Measurements from ENCODE around the gene UTP14C.

UTP14C gene

DNA sequence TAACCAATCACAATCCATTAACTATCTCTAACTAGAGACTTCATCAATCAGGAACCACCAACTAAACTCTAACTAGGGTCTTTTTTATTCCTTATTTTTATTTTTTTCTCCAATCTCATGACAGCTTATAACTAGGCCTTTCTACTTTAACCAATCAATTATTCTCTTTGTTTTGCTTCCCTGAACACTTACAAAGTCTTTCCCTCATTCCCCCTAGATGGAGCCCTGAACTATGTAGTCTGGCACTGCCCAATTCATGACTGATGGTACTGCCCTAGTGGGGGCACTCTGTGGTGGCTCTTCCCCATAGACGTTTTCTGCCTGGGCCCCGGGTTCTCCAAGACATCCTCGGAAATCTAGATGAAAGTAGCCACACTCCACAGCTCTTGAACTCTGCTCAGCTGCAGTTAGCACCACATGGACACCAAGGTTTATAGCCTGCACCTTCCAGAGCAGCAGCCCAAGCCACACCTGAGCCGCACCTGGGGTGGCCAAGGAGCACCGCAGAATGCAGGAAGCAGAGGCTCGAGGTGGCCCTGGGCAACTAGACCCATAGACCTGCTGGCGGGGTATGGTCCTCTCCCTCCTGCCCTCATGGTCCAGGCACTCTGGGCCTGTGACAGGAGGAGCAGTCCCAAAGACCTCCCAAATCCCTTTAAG lies 19.9 kb upstream of the UTP14C start:
- Histone ChIP-seq H3K27ac (no peak overlapping the region), H3K4me3 (IDR thresholded peaks at IDR 0.05; ENCODE audit: insufficient read depth, low read depth, low read length) (no peak overlapping the region), H2AFZ (ENCODE audit: low read depth) (no peak overlapping the region), H4K20me1 (ENCODE audit: insufficient read depth) (no peaks in the 10 kb centered on the region), H3K9ac (no peak overlapping the region), H3K79me2 (ENCODE audit: insufficient read depth, low read depth) (no peaks in the 10 kb centered on the region), H3K4me1 (ENCODE audit: low read depth, poor library complexity, severe bottlenecking) (peaks cover 4% of the 10 kb centered on the region), H3K36me3 (ENCODE audit: insufficient read depth) (no peaks in the 10 kb centered on the region), H3K27me3 (ENCODE audit: insufficient read depth, low read depth) (no peaks in the 10 kb centered on the region), H3K4me2 (no peak overlapping the region)
- TF ChIP-seq, protein P1, sequence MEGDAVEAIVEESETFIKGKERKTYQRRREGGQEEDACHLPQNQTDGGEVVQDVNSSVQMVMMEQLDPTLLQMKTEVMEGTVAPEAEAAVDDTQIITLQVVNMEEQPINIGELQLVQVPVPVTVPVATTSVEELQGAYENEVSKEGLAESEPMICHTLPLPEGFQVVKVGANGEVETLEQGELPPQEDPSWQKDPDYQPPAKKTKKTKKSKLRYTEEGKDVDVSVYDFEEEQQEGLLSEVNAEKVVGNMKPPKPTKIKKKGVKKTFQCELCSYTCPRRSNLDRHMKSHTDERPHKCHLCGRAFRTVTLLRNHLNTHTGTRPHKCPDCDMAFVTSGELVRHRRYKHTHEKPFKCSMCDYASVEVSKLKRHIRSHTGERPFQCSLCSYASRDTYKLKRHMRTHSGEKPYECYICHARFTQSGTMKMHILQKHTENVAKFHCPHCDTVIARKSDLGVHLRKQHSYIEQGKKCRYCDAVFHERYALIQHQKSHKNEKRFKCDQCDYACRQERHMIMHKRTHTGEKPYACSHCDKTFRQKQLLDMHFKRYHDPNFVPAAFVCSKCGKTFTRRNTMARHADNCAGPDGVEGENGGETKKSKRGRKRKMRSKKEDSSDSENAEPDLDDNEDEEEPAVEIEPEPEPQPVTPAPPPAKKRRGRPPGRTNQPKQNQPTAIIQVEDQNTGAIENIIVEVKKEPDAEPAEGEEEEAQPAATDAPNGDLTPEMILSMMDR (conservative IDR thresholded peaks at IDR 0.05; ENCODE audit: low read depth, low read length) = no peak

DNA sequence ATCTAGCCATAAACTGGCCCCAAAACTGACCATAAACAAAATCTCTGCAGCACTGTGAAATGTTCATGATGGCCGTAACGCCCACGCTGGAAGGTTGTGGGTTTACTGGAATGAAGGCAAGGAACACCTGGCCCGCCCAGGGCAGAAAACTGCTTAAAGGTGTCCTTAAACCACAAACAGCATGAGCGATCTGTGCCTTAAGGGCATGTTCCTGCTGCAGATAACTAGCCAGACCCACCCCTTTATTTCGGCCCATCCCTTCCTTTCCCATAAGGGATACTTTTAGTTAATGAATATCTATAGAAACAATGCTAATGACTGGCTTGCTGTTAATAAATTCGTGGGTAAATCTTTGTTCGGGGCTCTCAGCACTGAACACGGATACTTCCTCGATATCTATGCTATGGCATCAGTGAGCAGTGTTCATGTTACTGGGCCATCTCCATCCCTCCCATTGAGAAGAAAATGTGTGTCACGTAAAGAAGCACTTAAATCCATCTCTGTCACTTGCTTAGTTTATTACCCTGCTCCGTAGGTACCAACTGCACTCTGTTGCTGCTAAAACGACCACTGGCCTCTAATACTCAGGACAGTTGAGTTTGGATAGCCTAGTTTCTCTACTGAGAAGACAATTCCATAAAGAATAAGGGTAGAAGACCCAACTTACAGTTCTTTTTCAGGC lies 18.5 kb upstream of the UTP14C start:
- TF ChIP-seq, protein P1 (conservative IDR thresholded peaks at IDR 0.05; ENCODE audit: low read depth, low read length) = no peak
- H3K27ac ChIP-seq = no peak overlapping the region
- no peaks in the 10 kb centered on the region for H3K27me3 ChIP-seq (ENCODE audit: insufficient read depth, low read depth)
- H4K20me1 ChIP-seq (ENCODE audit: insufficient read depth) = no peaks in the 10 kb centered on the region
- H3K9ac ChIP-seq = no peak overlapping the region
- H3K79me2 ChIP-seq (ENCODE audit: insufficient read depth, low read depth) = no peaks in the 10 kb centered on the region
- no peak overlapping the region for H3K4me3 ChIP-seq (IDR thresholded peaks at IDR 0.05; ENCODE audit: insufficient read depth, low read depth, low read length)
- no peaks in the 10 kb centered on the region for H3K36me3 ChIP-seq (ENCODE audit: insufficient read depth)
- no peak overlapping the region for H2AFZ ChIP-seq (ENCODE audit: low read depth)
- peaks cover 4% of the 10 kb centered on the region for H3K4me1 ChIP-seq (ENCODE audit: low read depth, poor library complexity, severe bottlenecking)
- H3K4me2 ChIP-seq = no peak overlapping the region

DNA sequence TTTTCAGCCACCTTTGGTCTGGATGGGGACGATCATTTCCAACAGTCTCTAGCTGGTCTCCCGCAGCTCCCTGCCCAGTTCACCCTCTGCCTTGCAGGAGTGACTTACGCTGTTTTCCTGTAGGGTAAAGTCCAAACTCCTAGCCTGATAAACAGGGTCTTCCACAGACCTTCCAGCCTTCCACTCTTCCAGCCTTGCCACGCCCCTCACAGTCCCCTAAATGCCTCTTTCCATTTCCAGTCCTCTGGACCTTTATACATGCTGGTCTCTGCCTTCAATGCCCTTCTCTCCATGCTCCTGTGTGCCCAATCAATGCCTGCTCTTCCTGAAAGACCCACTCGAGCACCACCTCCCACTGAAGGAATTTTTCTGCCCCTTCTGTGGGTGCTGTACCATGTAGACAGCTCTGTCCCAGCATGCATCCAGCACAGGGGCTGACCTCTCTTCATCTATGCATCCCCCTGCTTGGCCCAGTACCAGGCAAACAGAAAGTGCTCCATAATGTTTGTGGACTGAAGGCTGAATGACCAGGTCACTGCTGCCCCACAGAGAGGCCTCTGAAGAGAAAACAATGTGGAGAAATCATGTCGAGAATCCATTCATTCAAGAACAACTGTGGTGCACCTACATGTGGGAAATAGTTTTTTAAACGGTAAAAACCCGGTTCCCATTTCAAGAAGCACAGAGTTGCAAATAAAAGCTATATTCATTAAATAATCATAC lies 17.8 kb upstream of the UTP14C start:
- Histone ChIP-seq H2AFZ (ENCODE audit: low read depth) (no peak overlapping the region), H3K27me3 (ENCODE audit: insufficient read depth, low read depth) (no peaks in the 10 kb centered on the region), H3K4me3 (IDR thresholded peaks at IDR 0.05; ENCODE audit: insufficient read depth, low read depth, low read length) (no peak overlapping the region), H3K27ac (no peak overlapping the region), H3K36me3 (ENCODE audit: insufficient read depth) (no peaks in the 10 kb centered on the region), H3K4me1 (ENCODE audit: low read depth, poor library complexity, severe bottlenecking) (no peaks in the 10 kb centered on the region), H3K9ac (no peak overlapping the region), H3K79me2 (ENCODE audit: insufficient read depth, low read depth) (no peaks in the 10 kb centered on the region), H3K4me2 (no peak overlapping the region), H4K20me1 (ENCODE audit: insufficient read depth) (no peaks in the 10 kb centered on the region)
- TF ChIP-seq, protein P1 (conservative IDR thresholded peaks at IDR 0.05; ENCODE audit: low read depth, low read length) = no peak

DNA sequence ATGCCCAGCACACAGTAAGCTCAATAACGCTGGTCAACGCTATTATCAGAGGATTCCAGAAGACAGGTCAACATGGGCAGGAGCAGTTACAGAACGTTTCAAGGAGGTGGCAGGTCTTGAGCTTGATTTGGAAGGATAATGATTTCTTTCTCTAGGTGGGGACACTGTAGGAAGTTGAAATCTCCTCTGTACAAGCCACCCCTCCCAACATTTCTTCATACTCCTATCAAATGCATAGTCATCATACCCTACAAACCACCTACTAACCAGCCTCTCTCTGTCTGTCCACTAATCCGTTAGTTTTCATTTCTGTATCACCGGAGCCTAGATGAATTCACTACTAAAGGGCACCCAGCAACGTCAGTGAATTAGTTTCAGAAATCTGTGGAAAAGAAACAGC lies 14.5 kb upstream of the UTP14C start:
- Histone ChIP-seq H3K4me3 (IDR thresholded peaks at IDR 0.05; ENCODE audit: insufficient read depth, low read depth, low read length) (no peak overlapping the region), H3K4me2 (no peak overlapping the region), H3K9ac (no peak overlapping the region), H3K4me1 (ENCODE audit: low read depth, poor library complexity, severe bottlenecking) (peaks cover 8% of the 10 kb centered on the region), H3K79me2 (ENCODE audit: insufficient read depth, low read depth) (peaks cover 20% of the 10 kb centered on the region), H4K20me1 (ENCODE audit: insufficient read depth) (no peaks in the 10 kb centered on the region), H3K36me3 (ENCODE audit: insufficient read depth) (no peaks in the 10 kb centered on the region), H3K27ac (no peak overlapping the region), H3K27me3 (ENCODE audit: insufficient read depth, low read depth) (no peaks in the 10 kb centered on the region), H2AFZ (ENCODE audit: low read depth) (no peak overlapping the region)
- TF ChIP-seq, protein P1 (conservative IDR thresholded peaks at IDR 0.05; ENCODE audit: low read depth, low read length) = no peak

Measured in KMS-11 (cell line).